CD14-positive monocyte (primary cell): ENCODE results near the gene SASH1. TPM values are rescaled to one million over a fixed set of nuclear protein-coding genes. Genes with fewer than 3 reads are reported as not detected.
A peak's percentile ranks its signal among the peaks of the same experiment; 100 is the strongest.

Experiments
- DNase-seq, 3 donors: peaks; one replicate each; pipeline ENCODE4 v3.0.0-alpha.2; 2011 to 2022
- H2AFZ ChIP-seq: 2 replicates; pipeline ENCODE4 v1.6.0; 2012; ENCODE audit warnings: mild to moderate bottlenecking, low read depth, low read length, inconsistent platforms; ENCODE audit not compliant: insufficient read depth, poor library complexity, severe bottlenecking
- H3K27ac ChIP-seq, 2 donors: 1 replicate in 1 of 2; 2 replicates in 1 of 2; pipeline ENCODE4 v1.5.1; 2012 to 2013; ENCODE audit warnings: low read length in 2 of 2, control low read depth in 1 of 2, inconsistent platforms in 1 of 2, low read depth in 1 of 2, mild to moderate bottlenecking in 1 of 2
- H3K27me3 ChIP-seq, 2 donors: one replicate each; pipeline versions ENCODE4 v1.6.0 to v1.6.1; 2011 to 2013; ENCODE audit warnings: low read length in 2 of 2; ENCODE audit not compliant: control insufficient read depth in 2 of 2, insufficient read depth in 2 of 2
- H3K36me3 ChIP-seq, 2 donors: replicated peaks in 1 of 2; 1 replicate in 1 of 2; 2 replicates in 1 of 2; pipeline versions ENCODE4 v1.5.1 to v1.6.1; 2012 to 2013; ENCODE audit warnings: low read length in 2 of 2, control low read depth in 1 of 2, inconsistent platforms in 1 of 2, mild to moderate bottlenecking in 1 of 2; ENCODE audit not compliant: insufficient read depth in 2 of 2, control insufficient read depth in 1 of 2
- H3K4me1 ChIP-seq, 2 donors: 1 replicate in 1 of 2; 2 replicates in 1 of 2; pipeline versions ENCODE4 v1.5.1 to v1.6.1; 2012 to 2013; ENCODE audit warnings: low read length in 2 of 2, control low read depth in 1 of 2, inconsistent platforms in 1 of 2, mild to moderate bottlenecking in 1 of 2, moderate library complexity in 1 of 2; ENCODE audit not compliant: insufficient read depth in 2 of 2, control insufficient read depth in 1 of 2
- H3K4me2 ChIP-seq: replicated peaks from 2 replicates; pipeline ENCODE3; 2012; ENCODE audit warnings: low read length, moderate library complexity, mild to moderate bottlenecking; ENCODE audit not compliant: poor library complexity, severe bottlenecking; ENCODE audit errors: extremely low read depth
- H3K4me3 ChIP-seq, 3 experiments: fragments of 200-600 bp in 1 of 3; sonication (generic) in 1 of 3; replicated peaks in 1 of 3; 1 replicate in 2 of 3; 2 replicates in 1 of 3; pipeline ENCODE4 v1.5.1; 2011 to 2013; ENCODE audit warnings: low read length in 3 of 3, mild to moderate bottlenecking in 3 of 3, control low read depth in 2 of 3, low read depth in 2 of 3, inconsistent platforms in 1 of 3, moderate library complexity in 1 of 3
- H3K79me2 ChIP-seq: 2 replicates; pipeline ENCODE4 v1.6.0; 2012; ENCODE audit warnings: mild to moderate bottlenecking, control low read depth, inconsistent platforms, low read length, moderate library complexity; ENCODE audit not compliant: insufficient read depth
- H3K9ac ChIP-seq: 2 replicates; pipeline ENCODE4 v1.6.0; 2017; ENCODE audit warnings: low read length, mild to moderate bottlenecking; ENCODE audit not compliant: insufficient read depth, poor library complexity, severe bottlenecking
- H3K9me3 ChIP-seq, 2 donors: replicated peaks in 1 of 2; 1 replicate in 1 of 2; 2 replicates in 1 of 2; pipeline versions ENCODE4 v1.5.1 to v1.6.1; 2012 to 2013; ENCODE audit warnings: low read length in 2 of 2, control low read depth in 1 of 2; ENCODE audit not compliant: control insufficient read depth in 1 of 2, insufficient read depth in 1 of 2
- H4K20me1 ChIP-seq: 2 replicates; pipeline ENCODE4 v1.6.0; 2012; ENCODE audit warnings: mild to moderate bottlenecking, low read length, control low read depth, moderate library complexity; ENCODE audit not compliant: insufficient read depth
- H3K27ac Mint-ChIP-seq, 7 donors: one replicate each; pipeline ENCODE4 v1.8.0; 2020; ENCODE audit warnings: mild to moderate bottlenecking in 7 of 7, mixed read lengths in 7 of 7, moderate library complexity in 6 of 7, inconsistent platforms in 2 of 7
- H3K27me3 Mint-ChIP-seq, 3 donors: one replicate each; pipeline ENCODE4 v1.8.0; 2021 to 2022; ENCODE audit warnings: low read depth in 3 of 3, mild to moderate bottlenecking in 3 of 3, mixed read lengths in 3 of 3, moderate library complexity in 3 of 3, inconsistent platforms in 1 of 3
- H3K36me3 Mint-ChIP-seq, 2 donors: one replicate each; pipeline ENCODE4 v1.8.0; 2020; ENCODE audit warnings: mixed read lengths in 2 of 2, inconsistent platforms in 1 of 2, mild to moderate bottlenecking in 1 of 2
- H3K4me1 Mint-ChIP-seq: one replicate; pipeline ENCODE4 v1.8.0; 2020; ENCODE audit warnings: mild to moderate bottlenecking, mixed read lengths
- H3K4me3 Mint-ChIP-seq, 2 donors: one replicate each; pipeline ENCODE4 v1.8.0; 2020; ENCODE audit warnings: mild to moderate bottlenecking in 2 of 2, mixed read lengths in 2 of 2, moderate library complexity in 1 of 2
- H3K9me3 Mint-ChIP-seq, 7 donors: one replicate each; pipeline ENCODE4 v1.8.0; 2020 to 2022; ENCODE audit warnings: mixed read lengths in 7 of 7, mild to moderate bottlenecking in 6 of 7, moderate library complexity in 6 of 7, inconsistent platforms in 2 of 7
- CTCF ChIP-seq: fragments of 200-600 bp; IDR thresholded peaks from one replicate; pipeline ENCODE4 v1.8.0; 2022; ENCODE audit warnings: antibody characterized with exemption, mild to moderate bottlenecking
- WGBS: methylation state at CpG from one replicate; pipeline ENCODE4 v1.1.5; 2013; ENCODE audit warnings: missing lambda C conversion rate; ENCODE audit not compliant: insufficient coverage; 5-methylcytosine and 5-hydroxymethylcytosine counted together
- intact Hi-C, 2 donors: fragments of 100-400 bp; cut with micrococcal nuclease; formaldehyde crosslinking; loops; one replicate each; pipeline versions ENCODE4 v1.15.0 to v1.15.1; 2023
- polyA plus RNA-seq, 3 donors: library from polyadenylated mRNA; depleted of rRNA in 1 of 3; unstranded in 2 of 3; stranded (reverse) in 1 of 3; fragments of 300-500 nt in 2 of 3; fragments of >200 nt in 1 of 3; fragmentation: Illumina TruSeq in 2 of 3; gene quantifications; 1 replicate in 2 of 3; 2 replicates in 1 of 3; pipeline ENCODE4 v1.2.3, GENCODE V29; 2012 to 2021

The SASH1 gene
- polyA plus RNA-seq, 3 donors, result 0.90 to 5.1 (median 4.7) TPM

GRCh38 chr6:148465011-148465335 is 122.3 kb downstream of the SASH1 start:
- Histone ChIP-seq H3K4me3 (no peak overlapping the region), H3K27me3 (peaks cover 0 to 2% of the 10 kb centered on the region in 2 donors), H3K9me3 (no peaks in the 10 kb centered on the region), H2AFZ (no peak overlapping the region), H3K9ac (no peak overlapping the region), H4K20me1 (no peaks in the 10 kb centered on the region), H3K4me1 (peaks cover 0 to 8% of the 10 kb centered on the region in 2 donors), H3K27ac (no peak overlapping the region), H3K4me2 (no peak overlapping the region), H3K79me2 (no peaks in the 10 kb centered on the region), H3K36me3 (no peaks in the 10 kb centered on the region)
- WGBS, result 93% methylated on average over 3 of the region's 5 CpGs
- DNase-seq, result no peak
- peaks cover 24% of the 10 kb centered on the region for H3K4me1 Mint-ChIP-seq
- peaks cover 3 to 11% (median 5%) of the 10 kb centered on the region in 3 donors for H3K27me3 Mint-ChIP-seq
- peak; percentile 47 for TF ChIP-seq CTCF
- H3K27ac Mint-ChIP-seq, result no peak overlapping the region
- no peaks in the 10 kb centered on the region for H3K9me3 Mint-ChIP-seq
- H3K36me3 Mint-ChIP-seq, result no peaks in the 10 kb centered on the region
- no peak overlapping the region for H3K4me3 Mint-ChIP-seq
- intact Hi-C loops, result loop anchor here in 1 of 2 donors (10.0 kb wide), 2 partner anchors 290 to 320 kb away; no protein-coding TSS in a partner anchor

GRCh38 chr6:148465670-148466069 is 123.0 kb downstream of the SASH1 start:
- no peak overlapping the region for H3K4me3 Mint-ChIP-seq
- no peak overlapping the region for H3K27ac Mint-ChIP-seq
- H3K27me3 ChIP-seq, result peaks cover 0 to 2% of the 10 kb centered on the region in 2 donors
- TF ChIP-seq CTCF, result no peak
- DNase-seq, result no peak
- H3K9ac ChIP-seq, result no peak overlapping the region
- no peak overlapping the region for H3K4me3 ChIP-seq
- H2AFZ ChIP-seq, result no peak overlapping the region
- no peaks in the 10 kb centered on the region for H3K9me3 ChIP-seq
- no peak overlapping the region for H3K4me2 ChIP-seq
- 39% methylated on average over 3 of the region's 6 CpGs for WGBS
- intact Hi-C loops, result loop anchor here in 1 of 2 donors (10.0 kb wide), 2 partner anchors 291 to 321 kb away; no protein-coding TSS in a partner anchor
- peaks cover 3 to 12% (median 8%) of the 10 kb centered on the region in 3 donors for H3K27me3 Mint-ChIP-seq
- no peak overlapping the region for H3K27ac ChIP-seq
- H4K20me1 ChIP-seq, result no peaks in the 10 kb centered on the region
- H3K36me3 ChIP-seq, result no peaks in the 10 kb centered on the region
- no peaks in the 10 kb centered on the region for H3K79me2 ChIP-seq
- peaks cover 24% of the 10 kb centered on the region for H3K4me1 Mint-ChIP-seq
- H3K9me3 Mint-ChIP-seq, result no peaks in the 10 kb centered on the region
- H3K36me3 Mint-ChIP-seq, result no peaks in the 10 kb centered on the region
- peaks cover 0 to 8% of the 10 kb centered on the region in 2 donors for H3K4me1 ChIP-seq
